ENCODE results near the gene CCS. TPM values are rescaled to one million over a fixed set of nuclear protein-coding genes. Genes with fewer than 3 reads are reported as not detected.
A peak's percentile ranks its signal among the peaks of the same experiment; 100 is the strongest.
"Not testable (repeated sequence)": the region's sequence is repeated elsewhere in the genome, so short reads cannot be mapped to it uniquely, and the experiment has no call there.

CCS gene
- total and polyA plus RNA-seq, 4 donors: 25.7 to 287 (median 38.9) TPM

DNA sequence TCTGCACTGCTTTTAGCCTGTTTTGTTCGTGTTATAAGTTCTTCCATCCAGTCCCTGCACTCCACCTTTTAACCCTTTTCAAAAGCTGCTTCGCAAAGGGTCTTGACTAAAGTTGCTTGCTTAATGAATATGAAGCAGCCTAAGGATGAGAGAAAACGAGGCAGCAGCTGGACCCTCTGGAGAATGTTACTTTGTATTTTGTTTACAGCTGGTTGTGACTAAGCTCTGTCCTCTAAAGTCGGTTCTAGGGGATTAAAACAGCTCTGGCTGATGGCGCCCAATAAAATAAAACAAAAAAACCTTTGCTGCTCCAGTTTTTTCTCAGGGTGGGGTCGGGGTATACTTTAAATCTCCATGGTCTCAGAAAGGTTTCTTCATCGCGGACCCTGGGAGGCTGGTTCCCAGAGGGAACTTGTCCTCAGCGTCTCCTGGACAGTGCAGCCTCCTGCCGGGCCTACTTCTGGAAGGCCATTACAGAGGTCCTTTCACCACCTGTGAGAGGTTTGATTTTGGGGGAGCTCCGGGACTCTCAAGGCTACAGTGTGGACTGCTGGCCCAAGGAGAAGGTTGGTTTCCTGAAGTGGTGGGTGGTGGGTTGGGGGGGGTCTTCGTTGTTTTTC lies 44.7 kb downstream of the CCS start:
- 34 to 41% methylated on average over 12 of the region's 12 CpGs for whole genome bisulfite sequencing, 2 donors
- Histone ChIP-seq H3K4me1 (ENCODE audit: control insufficient read depth in 1 of 2, insufficient read depth in 2 of 2, low read length in 2 of 2) (peaks cover 0 to 6% of the 10 kb centered on the region in 2 donors), H3K9me3 (ENCODE audit: control insufficient read depth, low read length) (no peaks in the 10 kb centered on the region), H3K4me3 (ENCODE audit: low read length in 2 of 2) (peak overlapping the region in 1 of 2 donors; percentile 46), H3K27ac (ENCODE audit: low read depth in 1 of 2, low read length in 2 of 2) (peak overlapping the region in 1 of 2 donors; percentile 53), H3K36me3 (ENCODE audit: control insufficient read depth in 1 of 2, insufficient read depth in 2 of 2, low read length in 1 of 2) (peaks cover 2 to 3% of the 10 kb centered on the region in 2 donors), H3K27me3 (ENCODE audit: control insufficient read depth in 1 of 2, insufficient read depth in 2 of 2, low read length in 1 of 2) (no peaks in the 10 kb centered on the region)
- intact Hi-C loops (cut with DNase I): loop anchor here in 1 of 2 donors (5.0 kb wide), 1 partner anchor 40 kb away; the partner anchor contains the start of gene RBM4B
- ATAC-seq (ENCODE audit: low FRiP score) (peak; percentile 11), DNase-seq (no peak)

DNA sequence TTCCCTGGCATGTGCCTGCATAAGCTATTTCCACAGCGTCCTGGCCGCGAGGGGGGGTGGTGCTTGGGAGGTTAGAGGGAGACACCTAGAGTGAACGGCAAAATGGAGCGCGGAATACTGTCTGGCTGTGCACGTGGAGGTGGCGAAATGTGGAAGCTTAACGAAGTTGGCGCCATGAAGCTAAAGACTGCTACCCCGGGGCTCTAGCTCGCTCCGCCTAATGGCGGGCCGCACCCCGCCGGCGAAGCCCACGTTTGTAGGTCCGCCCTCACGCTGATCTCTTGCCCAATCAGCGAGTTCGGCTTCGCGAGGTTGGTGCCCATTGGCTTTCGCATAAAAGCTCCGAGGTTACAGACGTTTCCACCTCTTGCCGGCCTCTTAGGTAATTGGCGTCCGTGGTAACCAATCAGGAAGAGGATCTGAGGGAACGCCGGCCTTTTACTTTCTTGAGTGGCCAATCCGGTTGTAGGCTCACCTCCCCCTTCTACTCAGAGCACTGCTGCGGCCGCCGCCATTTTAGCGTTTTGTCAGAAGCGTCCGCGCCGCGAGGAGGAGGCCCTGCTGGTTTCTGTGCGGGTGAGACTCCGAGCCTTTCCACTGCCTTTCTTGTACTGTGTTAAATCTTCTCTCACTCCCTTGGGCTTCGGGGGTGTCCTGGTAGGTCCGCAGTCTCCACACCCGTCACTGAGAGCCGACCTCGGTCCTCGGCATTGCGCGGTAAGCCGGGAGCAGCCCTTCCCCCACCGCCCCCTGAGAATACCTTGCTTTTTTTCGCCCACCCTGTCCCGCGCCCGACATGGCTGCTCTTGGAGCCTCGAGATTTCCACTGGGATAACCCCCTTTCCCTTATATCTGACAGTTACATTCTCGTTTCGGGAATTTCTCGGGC lies 45.4 kb downstream of the CCS start, which contains the start of gene RBM4:
TSS of gene RBM4 (plus strand) at position 527 of the 889 bp plus-strand sequence. CDS start 1,009 bp downstream, outside the sequence.
- peak within 1 kb of the TSS; percentile 46 to 87 for H3K4me3 ChIP-seq (ENCODE audit: low read length in 2 of 2)
- 0 to 1% methylated on average over 63 of the region's 63 CpGs for WGBS, 2 donors
- DNase-seq: peak; percentile 97 to 98
- H3K36me3 ChIP-seq (ENCODE audit: control insufficient read depth in 1 of 2, insufficient read depth in 2 of 2, low read length in 1 of 2): peaks cover 2 to 3% of the 10 kb centered on the region in 2 donors
- no peaks in the 10 kb centered on the region for H3K9me3 ChIP-seq (ENCODE audit: control insufficient read depth, low read length)
- H3K27me3 ChIP-seq (ENCODE audit: control insufficient read depth in 1 of 2, insufficient read depth in 2 of 2, low read length in 1 of 2): no peaks in the 10 kb centered on the region
- peak within 1 kb of the TSS; percentile 5 to 54 for H3K27ac ChIP-seq (ENCODE audit: low read depth in 1 of 2, low read length in 2 of 2)
- ATAC-seq (ENCODE audit: low FRiP score): peak; percentile 99
- peaks cover 0 to 6% of the 10 kb centered on the region in 2 donors for H3K4me1 ChIP-seq (ENCODE audit: control insufficient read depth in 1 of 2, insufficient read depth in 2 of 2, low read length in 2 of 2)
- intact Hi-C loops (cut with DNase I): loop anchor here in 1 of 2 donors (5.0 kb wide), 1 partner anchor 39 kb away; the partner anchor contains the start of gene RBM4B

DNA sequence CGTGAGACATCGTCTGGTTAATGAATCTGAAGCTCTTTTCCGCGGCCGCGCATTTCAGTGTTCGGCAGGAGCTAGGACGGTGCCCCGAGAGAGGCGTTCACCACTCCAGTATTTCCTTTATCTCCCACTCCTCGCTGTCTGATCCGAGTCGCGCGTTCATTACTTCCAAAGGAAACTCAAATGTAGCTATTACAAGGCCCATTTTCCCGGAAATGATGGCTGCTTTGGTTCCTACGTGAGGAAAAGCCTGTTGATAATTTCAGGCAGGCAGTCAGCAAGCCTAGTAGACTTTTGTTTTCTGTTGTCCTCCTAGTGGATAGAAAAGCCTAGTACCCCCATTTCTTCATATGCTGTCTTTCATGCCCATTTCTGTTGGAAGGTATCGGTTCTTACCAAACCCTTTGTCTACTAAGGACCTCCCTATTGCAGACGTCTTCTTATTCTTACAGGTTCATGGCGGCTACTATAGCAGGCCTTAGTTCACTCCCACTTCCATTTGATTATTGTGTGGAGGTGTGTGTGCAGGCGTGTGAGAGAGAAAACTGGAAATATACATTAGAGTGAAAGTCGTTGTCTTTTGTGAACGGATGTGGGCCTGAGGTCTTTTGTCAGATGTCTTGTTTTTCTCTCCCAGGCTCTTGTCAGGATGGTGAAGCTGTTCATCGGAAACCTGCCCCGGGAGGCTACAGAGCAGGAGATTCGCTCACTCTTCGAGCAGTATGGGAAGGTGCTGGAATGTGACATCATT lies 46.3 kb downstream of the CCS start:
- Histone ChIP-seq H3K27ac (ENCODE audit: low read depth in 1 of 2, low read length in 2 of 2) (peak overlapping the region; percentile 5 to 54), H3K4me1 (ENCODE audit: control insufficient read depth in 1 of 2, insufficient read depth in 2 of 2, low read length in 2 of 2) (peaks cover 0 to 6% of the 10 kb centered on the region in 2 donors), H3K27me3 (ENCODE audit: control insufficient read depth in 1 of 2, insufficient read depth in 2 of 2, low read length in 1 of 2) (no peaks in the 10 kb centered on the region), H3K4me3 (ENCODE audit: low read length in 2 of 2) (peak overlapping the region; percentile 38 to 87), H3K9me3 (ENCODE audit: control insufficient read depth, low read length) (no peaks in the 10 kb centered on the region), H3K36me3 (ENCODE audit: control insufficient read depth in 1 of 2, insufficient read depth in 2 of 2, low read length in 1 of 2) (peaks cover 3 to 8% of the 10 kb centered on the region in 2 donors)
- WGBS, 2 donors: 3% methylated on average over 27 of the region's 27 CpGs
- intact Hi-C loops (cut with DNase I): loop anchor here in 1 of 2 donors (5.0 kb wide), 1 partner anchor 38 kb away; the partner anchor contains the start of gene RBM4B
- DNase-seq (peak in 1 of 2 donors; percentile 78), ATAC-seq (ENCODE audit: low FRiP score) (peak; percentile 1)

DNA sequence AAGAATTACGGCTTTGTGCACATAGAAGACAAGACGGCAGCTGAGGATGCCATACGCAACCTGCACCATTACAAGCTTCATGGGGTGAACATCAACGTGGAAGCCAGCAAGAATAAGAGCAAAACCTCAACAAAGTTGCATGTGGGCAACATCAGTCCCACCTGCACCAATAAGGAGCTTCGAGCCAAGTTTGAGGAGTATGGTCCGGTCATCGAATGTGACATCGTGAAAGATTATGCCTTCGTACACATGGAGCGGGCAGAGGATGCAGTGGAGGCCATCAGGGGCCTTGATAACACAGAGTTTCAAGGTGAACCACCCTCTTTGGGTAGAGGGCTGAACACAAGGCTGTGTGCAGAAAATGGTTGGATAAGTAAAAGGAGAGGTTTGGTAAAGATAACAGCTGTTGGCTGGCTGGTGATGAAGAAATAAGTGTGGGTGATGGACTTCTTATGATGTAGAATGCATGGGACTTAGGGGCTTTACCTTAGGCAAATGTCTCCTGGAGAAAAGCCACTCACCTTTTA lies 46.9 kb downstream of the CCS start:
- H3K4me1 ChIP-seq (ENCODE audit: control insufficient read depth in 1 of 2, insufficient read depth in 2 of 2, low read length in 2 of 2); H3K36me3 ChIP-seq (ENCODE audit: control insufficient read depth in 1 of 2, insufficient read depth in 2 of 2, low read length in 1 of 2); H3K9me3 ChIP-seq (ENCODE audit: control insufficient read depth, low read length); DNase-seq; H3K27me3 ChIP-seq (ENCODE audit: control insufficient read depth in 1 of 2, insufficient read depth in 2 of 2, low read length in 1 of 2); H3K27ac ChIP-seq (ENCODE audit: low read depth in 1 of 2, low read length in 2 of 2); ATAC-seq (ENCODE audit: low FRiP score): not testable (repeated sequence)
- WGBS, 2 donors: 52 to 56% methylated on average over 8 to 9 of the region's 10 CpGs
- intact Hi-C loops (cut with DNase I): loop anchor here (2.0 to 5.0 kb wide), 2 partner anchors 27 to 37 kb away; partner anchors contain the start of gene RBM4B (in 1 of the 2)
- H3K4me3 ChIP-seq (ENCODE audit: low read length in 2 of 2): peak overlapping the region; percentile 6 to 27

DNA sequence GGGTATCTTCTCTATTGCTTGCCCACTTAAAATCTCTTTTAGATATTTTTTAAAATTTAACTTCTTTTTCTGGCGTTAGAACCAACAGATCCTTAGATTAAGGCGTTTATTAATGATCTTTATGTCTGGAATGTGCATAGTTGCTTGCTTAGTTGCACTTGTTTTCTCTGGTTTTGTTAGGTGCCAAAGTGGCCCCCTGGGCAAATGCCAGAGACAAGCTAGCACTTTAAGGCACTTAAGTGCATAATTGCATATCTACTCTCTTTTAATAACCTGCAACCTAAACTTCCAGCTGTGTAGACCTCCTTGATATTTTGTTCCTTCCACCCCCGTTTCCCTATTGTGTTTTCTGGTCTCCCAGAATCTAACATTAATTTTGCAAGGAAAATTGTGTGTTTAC lies 48.8 kb downstream of the CCS start:
- DNase-seq (no peak), ATAC-seq (ENCODE audit: low FRiP score) (no peak)
- no peaks in the 10 kb centered on the region for H3K9me3 ChIP-seq (ENCODE audit: control insufficient read depth, low read length)
- H3K4me3 ChIP-seq (ENCODE audit: low read length in 2 of 2): peak overlapping the region in 1 of 2 donors; percentile 55
- WGBS, 2 donors: 2 to 5% methylated on average over 3 of the region's 3 CpGs
- peaks cover 9 to 10% of the 10 kb centered on the region in 2 donors for H3K36me3 ChIP-seq (ENCODE audit: control insufficient read depth in 1 of 2, insufficient read depth in 2 of 2, low read length in 1 of 2)
- intact Hi-C loops (cut with DNase I): loop anchor here in 1 of 2 donors (2.0 kb wide), 1 partner anchor 25 kb away; no protein-coding TSS in a partner anchor
- no peaks in the 10 kb centered on the region for H3K27me3 ChIP-seq (ENCODE audit: control insufficient read depth in 1 of 2, insufficient read depth in 2 of 2, low read length in 1 of 2)
- H3K27ac ChIP-seq (ENCODE audit: low read depth in 1 of 2, low read length in 2 of 2): no peak overlapping the region
- peaks cover 0 to 16% of the 10 kb centered on the region in 2 donors for H3K4me1 ChIP-seq (ENCODE audit: control insufficient read depth in 1 of 2, insufficient read depth in 2 of 2, low read length in 2 of 2)

DNA sequence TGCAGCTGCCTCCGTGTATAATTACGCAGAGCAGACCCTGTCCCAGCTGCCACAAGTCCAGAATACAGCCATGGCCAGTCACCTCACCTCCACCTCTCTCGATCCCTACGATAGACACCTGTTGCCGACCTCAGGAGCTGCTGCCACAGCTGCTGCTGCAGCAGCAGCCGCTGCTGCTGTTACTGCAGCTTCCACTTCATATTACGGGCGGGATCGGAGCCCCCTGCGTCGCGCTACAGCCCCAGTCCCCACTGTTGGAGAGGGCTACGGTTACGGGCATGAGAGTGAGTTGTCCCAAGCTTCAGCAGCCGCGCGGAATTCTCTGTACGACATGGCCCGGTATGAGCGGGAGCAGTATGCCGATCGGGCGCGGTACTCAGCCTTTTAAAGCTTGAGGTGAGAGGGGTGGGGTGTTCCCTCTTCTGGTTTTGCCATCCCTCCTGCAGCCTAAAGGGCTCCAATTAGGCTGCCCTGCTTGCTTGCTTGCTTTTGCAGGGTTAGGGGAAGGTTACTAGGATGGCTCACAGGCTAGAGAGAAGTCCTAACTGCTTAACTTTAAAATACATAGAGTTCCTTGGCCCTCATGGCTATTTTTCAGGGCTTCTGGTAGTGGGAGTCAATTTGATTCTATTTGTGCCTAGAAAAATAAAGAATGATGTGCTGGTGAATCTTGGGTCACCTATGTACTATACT lies 50.9 kb downstream of the CCS start:
- H3K36me3 ChIP-seq (ENCODE audit: control insufficient read depth in 1 of 2, insufficient read depth in 2 of 2, low read length in 1 of 2): peaks cover 10% of the 10 kb centered on the region in 2 donors
- no peak overlapping the region for H3K27ac ChIP-seq (ENCODE audit: low read depth in 1 of 2, low read length in 2 of 2)
- DNase-seq: no peak
- no peak overlapping the region for H3K4me3 ChIP-seq (ENCODE audit: low read length in 2 of 2)
- no peaks in the 10 kb centered on the region for H3K27me3 ChIP-seq (ENCODE audit: control insufficient read depth in 1 of 2, insufficient read depth in 2 of 2, low read length in 1 of 2)
- H3K9me3 ChIP-seq (ENCODE audit: control insufficient read depth, low read length): no peaks in the 10 kb centered on the region
- intact Hi-C loops (cut with DNase I): no loop called here
- no peak for ATAC-seq (ENCODE audit: low FRiP score)
- 86 to 90% methylated on average over 24 of the region's 24 CpGs for WGBS, 2 donors
- H3K4me1 ChIP-seq (ENCODE audit: control insufficient read depth in 1 of 2, insufficient read depth in 2 of 2, low read length in 2 of 2): peaks cover 0 to 17% of the 10 kb centered on the region in 2 donors

DNA sequence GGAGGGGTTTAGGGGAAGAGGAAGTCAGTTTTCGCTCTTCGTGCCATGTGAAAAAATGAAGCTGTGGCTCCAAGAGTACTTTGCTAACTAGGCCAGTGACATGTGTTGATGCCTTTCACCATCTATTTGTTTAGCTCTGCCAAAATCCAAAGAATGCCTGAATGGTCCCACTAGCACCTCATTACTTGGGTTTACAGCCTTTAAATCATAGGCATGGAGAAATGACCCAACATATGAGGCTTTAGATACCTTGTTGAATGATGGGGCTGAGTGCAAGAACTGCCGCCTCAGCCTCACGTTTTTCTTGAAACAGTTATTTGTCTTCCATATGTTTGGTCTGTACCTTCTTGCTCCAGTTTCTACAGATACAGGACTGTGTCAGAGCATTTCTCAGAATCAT lies 53.8 kb downstream of the CCS start:
- ATAC-seq (ENCODE audit: low FRiP score) (no peak), DNase-seq (no peak)
- WGBS, 2 donors: 72 to 73% methylated on average over 4 of the region's 4 CpGs
- no peaks in the 10 kb centered on the region for H3K27me3 ChIP-seq (ENCODE audit: control insufficient read depth in 1 of 2, insufficient read depth in 2 of 2, low read length in 1 of 2)
- H3K4me1 ChIP-seq (ENCODE audit: control insufficient read depth in 1 of 2, insufficient read depth in 2 of 2, low read length in 2 of 2): peaks cover 0 to 11% of the 10 kb centered on the region in 2 donors
- no peak overlapping the region for H3K4me3 ChIP-seq (ENCODE audit: low read length in 2 of 2)
- intact Hi-C loops (cut with DNase I): no loop called here
- peaks cover 7 to 10% of the 10 kb centered on the region in 2 donors for H3K36me3 ChIP-seq (ENCODE audit: control insufficient read depth in 1 of 2, insufficient read depth in 2 of 2, low read length in 1 of 2)
- H3K9me3 ChIP-seq (ENCODE audit: control insufficient read depth, low read length): no peaks in the 10 kb centered on the region
- H3K27ac ChIP-seq (ENCODE audit: low read depth in 1 of 2, low read length in 2 of 2): no peak overlapping the region

Measured in aorta (tissue), 5 donors.